Activated T-helper 17 cell treated with anti-CD3 and anti-CD28 coated beads, Interleukin-2, amount 50 U/mL, for 72 hours (primary cell): Measurements from ENCODE around the gene UBR2. TPM values are rescaled to one million over a fixed set of nuclear protein-coding genes. Genes with fewer than 3 reads are reported as not detected.
"Not testable (repeated sequence)": the region's sequence is repeated elsewhere in the genome, so short reads cannot be mapped to it uniquely, and the experiment has no call there.

Source experiments
- ATAC-seq: fragments of 150-1000 bp; cut with Tn5 transposase; replicated peaks from 2 replicates; pipeline ENCODE4 v1.10.0; 2021; ENCODE audit warnings: mild to moderate bottlenecking, moderate library complexity
- H3K27ac Mint-ChIP-seq: one replicate; pipeline ENCODE4 v1.8.0; 2022; ENCODE audit warnings: mixed read lengths
- H3K27me3 Mint-ChIP-seq: one replicate; pipeline ENCODE4 v1.8.0; 2022; ENCODE audit warnings: mixed read lengths
- H3K36me3 Mint-ChIP-seq: one replicate; pipeline ENCODE4 v1.8.0; 2022; ENCODE audit warnings: low read depth, mild to moderate bottlenecking, mixed read lengths
- H3K4me1 Mint-ChIP-seq: one replicate; pipeline ENCODE4 v1.8.0; 2022; ENCODE audit warnings: mixed read lengths
- H3K4me3 Mint-ChIP-seq: one replicate; pipeline ENCODE4 v1.8.0; 2022; ENCODE audit warnings: mild to moderate bottlenecking, mixed read lengths
- H3K9me3 Mint-ChIP-seq: one replicate; pipeline ENCODE4 v1.8.0; 2022; ENCODE audit warnings: mixed read lengths
- total RNA-seq, 2 donors: library from RNA; stranded (reverse); gene quantifications; one replicate each; pipeline ENCODE4 v1.2.3, GENCODE V29; 2022

Gene UBR2
- total RNA-seq, 2 donors from 2014 or later: 30.0 to 36.6 TPM

DNA sequence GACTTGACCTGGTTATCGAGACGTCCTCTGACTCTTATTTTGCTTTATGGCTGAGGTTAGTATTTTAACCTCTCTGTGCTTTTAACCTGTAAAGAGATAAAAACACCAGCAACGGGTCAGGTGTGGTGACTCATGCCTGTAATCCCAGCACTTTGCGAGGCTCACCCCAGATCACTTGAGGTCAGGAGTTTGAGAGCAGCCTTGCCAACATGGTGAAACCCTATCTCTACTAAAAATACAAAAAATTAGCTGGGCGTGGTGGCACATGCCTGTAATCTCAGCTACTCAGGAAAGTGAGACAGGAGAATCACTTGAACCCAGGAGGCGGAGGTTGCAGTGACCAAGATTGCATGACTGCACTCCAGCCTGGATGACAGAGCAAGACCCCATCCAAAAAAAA, 110.5 kb downstream of the UBR2 start:
- not testable (repeated sequence) for H3K4me1 Mint-ChIP-seq, ATAC-seq, H3K4me3 Mint-ChIP-seq, H3K9me3 Mint-ChIP-seq, H3K27ac Mint-ChIP-seq, H3K27me3 Mint-ChIP-seq
- peaks cover 100% of the 10 kb centered on the region for H3K36me3 Mint-ChIP-seq

DNA sequence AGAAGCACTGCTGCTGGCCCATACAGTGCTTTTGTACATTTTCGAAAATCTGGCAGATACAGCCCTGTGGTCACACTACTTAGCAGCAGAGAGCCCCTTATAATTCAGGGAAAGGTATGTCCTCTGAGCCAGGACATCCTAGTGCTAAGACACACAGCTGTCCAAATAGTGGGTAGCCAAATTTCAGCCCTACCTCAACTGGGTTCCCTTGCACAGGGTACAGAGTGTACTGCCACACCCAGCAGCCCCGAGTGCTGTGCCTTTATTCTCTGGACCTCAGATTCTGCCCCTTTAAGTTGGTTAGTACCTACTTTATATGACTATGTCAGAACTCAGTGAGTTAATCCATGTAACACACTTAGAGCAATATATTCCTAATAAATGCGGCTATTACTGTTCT, 111.0 kb downstream of the UBR2 start:
- peaks cover 9% of the 10 kb centered on the region for H3K4me1 Mint-ChIP-seq
- peaks cover 100% of the 10 kb centered on the region for H3K36me3 Mint-ChIP-seq
- no peaks in the 10 kb centered on the region for H3K9me3 Mint-ChIP-seq
- no peak for ATAC-seq
- no peak overlapping the region for H3K27ac Mint-ChIP-seq
- no peak overlapping the region for H3K4me3 Mint-ChIP-seq
- no peaks in the 10 kb centered on the region for H3K27me3 Mint-ChIP-seq

GRCh38 chr6:42679358-42679757, 115.5 kb downstream of the UBR2 start:
- Mint-ChIP-seq H3K4me3 (no peak overlapping the region), H3K36me3 (peaks cover 100% of the 10 kb centered on the region), H3K4me1 (no peaks in the 10 kb centered on the region), H3K27me3 (no peaks in the 10 kb centered on the region), H3K27ac (no peak overlapping the region), H3K9me3 (no peaks in the 10 kb centered on the region)
- ATAC-seq: no peak

- no peak for ATAC-seq
- Mint-ChIP-seq H3K9me3 (no peaks in the 10 kb centered on the region), H3K27ac (peak overlapping the region; percentile 1), H3K4me1 (peaks cover 5% of the 10 kb centered on the region), H3K27me3 (no peaks in the 10 kb centered on the region), H3K4me3 (no peak overlapping the region), H3K36me3 (peaks cover 94% of the 10 kb centered on the region)
Observed at GRCh38 chr6:42688281-42688680, 124.5 kb downstream of the UBR2 start.

DNA sequence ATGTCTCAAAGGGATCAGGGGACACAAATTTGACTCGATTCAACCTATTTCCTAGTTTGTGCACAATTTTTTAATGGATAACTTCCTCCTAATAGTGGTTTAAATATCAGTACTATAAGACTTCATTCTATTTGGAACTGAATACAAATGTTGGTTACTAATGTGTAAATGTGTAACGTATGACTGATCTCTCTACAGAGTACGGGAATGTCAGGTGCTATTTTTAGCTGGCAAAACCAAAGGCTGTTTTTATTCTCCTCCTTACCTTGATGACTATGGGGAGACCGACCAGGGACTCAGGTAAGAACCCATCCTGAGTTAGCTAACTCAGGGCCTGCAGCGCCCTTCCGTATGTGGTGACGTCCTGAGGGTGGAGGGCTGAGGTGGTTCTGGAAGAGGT, 125.5 kb downstream of the UBR2 start:
- no peak overlapping the region for H3K4me3 Mint-ChIP-seq
- no peak overlapping the region for H3K27ac Mint-ChIP-seq
- no peaks in the 10 kb centered on the region for H3K27me3 Mint-ChIP-seq
- no peak for ATAC-seq
- H3K9me3 Mint-ChIP-seq: no peaks in the 10 kb centered on the region
- peaks cover 94% of the 10 kb centered on the region for H3K36me3 Mint-ChIP-seq
- H3K4me1 Mint-ChIP-seq: peaks cover 11% of the 10 kb centered on the region

DNA sequence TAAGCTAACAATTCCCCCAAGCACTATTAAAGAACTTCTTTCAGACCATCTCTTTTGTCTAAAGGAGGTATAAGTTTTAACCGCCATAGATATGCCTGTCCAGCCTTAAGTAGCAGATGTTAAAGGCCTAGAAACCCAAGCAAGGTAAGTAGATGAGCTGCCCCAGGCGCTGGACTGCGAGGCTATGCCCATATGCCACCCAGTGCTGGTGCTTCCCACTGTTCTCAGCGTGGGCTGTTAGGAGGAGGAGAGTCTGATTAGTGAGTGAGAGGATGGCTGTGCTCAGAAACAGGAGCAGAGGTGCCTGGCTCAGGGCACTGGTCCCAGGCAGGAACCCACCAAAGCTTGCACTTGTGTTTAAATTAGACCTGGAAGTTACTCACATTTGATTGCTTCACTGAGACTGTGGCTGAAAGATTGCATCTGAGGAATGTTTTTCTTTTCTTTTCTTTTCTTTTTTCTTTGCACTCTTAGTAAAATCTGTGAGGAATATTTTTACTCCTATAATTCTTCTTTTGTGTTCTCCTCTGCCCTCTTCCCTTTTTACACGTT, 126.4 kb downstream of the UBR2 start:
- no peaks in the 10 kb centered on the region for H3K9me3 Mint-ChIP-seq
- H3K4me3 Mint-ChIP-seq: no peak overlapping the region
- ATAC-seq: no peak

DNA sequence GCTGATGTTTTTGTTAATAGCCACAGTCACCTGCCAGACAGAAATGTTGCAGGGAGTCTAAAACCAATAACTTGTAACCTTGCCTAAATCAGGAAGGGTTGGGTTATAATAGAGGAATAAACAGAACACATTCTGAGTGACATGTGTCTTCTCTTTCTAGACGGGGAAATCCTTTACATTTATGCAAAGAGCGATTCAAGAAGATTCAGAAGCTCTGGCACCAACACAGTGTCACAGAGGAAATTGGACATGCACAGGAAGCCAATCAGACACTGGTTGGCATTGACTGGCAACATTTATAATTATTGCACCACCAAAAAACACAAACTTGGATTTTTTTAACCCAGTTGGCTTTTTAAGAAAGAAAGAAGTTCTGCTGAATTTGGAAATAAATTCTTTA, 127.0 kb downstream of the UBR2 start:
- Mint-ChIP-seq H3K36me3 (peaks cover 90% of the 10 kb centered on the region), H3K4me1 (peaks cover 11% of the 10 kb centered on the region), H3K27ac (peak overlapping the region; percentile 29), H3K27me3 (no peaks in the 10 kb centered on the region), H3K4me3 (no peak overlapping the region), H3K9me3 (no peaks in the 10 kb centered on the region)
- no peak for ATAC-seq

More for the DNA sequence above, 126.4 kb downstream of the UBR2 start:
- Mint-ChIP-seq H3K27me3 (no peaks in the 10 kb centered on the region), H3K36me3 (peaks cover 94% of the 10 kb centered on the region), H3K27ac (peak overlapping the region; percentile 29), H3K4me1 (peaks cover 11% of the 10 kb centered on the region)

DNA sequence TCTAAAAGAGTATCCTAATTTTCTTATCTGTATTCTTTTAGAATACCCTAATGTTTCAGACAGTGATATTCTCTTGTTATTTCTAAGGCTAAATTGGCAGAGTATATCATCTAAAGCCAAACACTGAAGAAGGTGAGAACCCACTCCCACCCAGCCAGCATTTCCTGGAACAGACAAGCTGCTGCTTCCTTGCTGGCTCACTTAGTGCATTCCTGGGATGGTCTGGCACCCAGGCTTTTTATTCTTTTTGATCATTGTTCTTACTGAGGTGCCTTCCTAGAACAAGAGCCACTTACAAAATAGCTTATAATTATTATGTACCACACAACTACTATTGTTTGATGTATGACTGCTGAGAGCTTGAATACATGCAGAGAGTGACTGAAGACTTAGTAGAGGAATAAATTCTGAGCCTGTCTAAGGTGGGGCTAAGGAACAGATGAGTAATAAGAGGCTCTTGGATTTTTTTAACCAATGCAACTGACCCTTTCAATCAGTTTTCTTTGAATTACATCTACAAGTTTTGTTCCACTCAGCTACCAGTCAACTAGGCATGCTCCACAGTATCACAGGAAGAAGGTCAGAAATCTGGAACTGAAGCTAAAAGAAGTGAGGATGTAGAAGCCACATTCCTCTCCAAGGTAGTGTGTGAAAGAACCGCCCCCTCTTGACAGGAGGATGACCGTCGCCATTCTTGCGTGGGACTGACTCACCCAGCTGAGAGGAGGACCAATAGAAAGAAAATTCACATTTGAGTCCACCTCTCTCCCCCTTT, 128.5 kb downstream of the UBR2 start:
- Mint-ChIP-seq H3K4me1 (peaks cover 11% of the 10 kb centered on the region), H3K27ac (peak overlapping the region; percentile 71), H3K9me3 (no peaks in the 10 kb centered on the region), H3K27me3 (no peaks in the 10 kb centered on the region), H3K36me3 (peaks cover 81% of the 10 kb centered on the region), H3K4me3 (no peak overlapping the region)
- peak; percentile 55 for ATAC-seq

DNA sequence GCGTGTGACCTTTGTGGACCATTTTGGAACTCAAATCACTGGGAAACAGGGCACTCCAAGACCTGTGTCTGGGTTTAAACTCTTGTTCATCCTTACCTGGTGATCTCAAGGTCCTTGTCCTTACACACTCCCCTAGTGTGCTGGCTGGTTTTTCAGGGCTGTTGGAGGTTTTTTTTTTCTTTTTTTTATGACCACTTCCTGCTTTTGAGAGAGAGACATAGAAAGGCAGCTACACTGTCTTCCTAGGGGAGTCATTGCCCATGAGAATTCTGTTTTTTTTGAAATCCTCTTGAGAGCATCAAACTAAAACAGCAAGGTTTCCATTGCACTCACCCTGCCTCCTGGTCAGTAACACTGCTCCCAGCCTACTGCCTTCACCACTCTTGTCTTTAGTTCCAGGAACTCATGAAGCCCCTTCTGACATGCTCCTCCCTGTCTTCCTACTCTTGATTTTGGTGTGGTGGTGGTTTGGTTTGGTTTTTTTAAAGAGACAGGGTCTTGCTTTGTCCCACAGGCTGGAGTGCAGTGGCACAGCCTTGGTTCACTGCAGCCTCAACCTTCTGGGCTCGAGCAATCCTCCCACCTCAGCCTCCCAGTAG, 130.0 kb downstream of the UBR2 start:
- no peaks in the 10 kb centered on the region for H3K9me3 Mint-ChIP-seq
- peak overlapping the region; percentile 71 for H3K27ac Mint-ChIP-seq
- ATAC-seq: no peak
- no peak overlapping the region for H3K4me3 Mint-ChIP-seq
- peaks cover 11% of the 10 kb centered on the region for H3K4me1 Mint-ChIP-seq
- H3K36me3 Mint-ChIP-seq: peaks cover 66% of the 10 kb centered on the region
- H3K27me3 Mint-ChIP-seq: no peaks in the 10 kb centered on the region

- H3K27ac Mint-ChIP-seq: no peak overlapping the region
- no peak for ATAC-seq
- no peaks in the 10 kb centered on the region for H3K27me3 Mint-ChIP-seq
- H3K4me3 Mint-ChIP-seq: no peak overlapping the region
- H3K36me3 Mint-ChIP-seq: peaks cover 59% of the 10 kb centered on the region
- H3K4me1 Mint-ChIP-seq: peaks cover 11% of the 10 kb centered on the region
- H3K9me3 Mint-ChIP-seq: no peaks in the 10 kb centered on the region
Observed at GRCh38 chr6:42694586-42694985, 130.8 kb downstream of the UBR2 start.

- Mint-ChIP-seq H3K4me1 (peaks cover 11% of the 10 kb centered on the region), H3K4me3 (no peak overlapping the region), H3K9me3 (no peaks in the 10 kb centered on the region), H3K36me3 (peaks cover 37% of the 10 kb centered on the region), H3K27me3 (no peaks in the 10 kb centered on the region), H3K27ac (no peak overlapping the region)
- ATAC-seq: no peak
Observed at GRCh38 chr6:42696526-42697267, 132.9 kb downstream of the UBR2 start.

- H3K36me3 Mint-ChIP-seq: peaks cover 32% of the 10 kb centered on the region
- no peaks in the 10 kb centered on the region for H3K9me3 Mint-ChIP-seq
- no peak overlapping the region for H3K27ac Mint-ChIP-seq
- H3K4me3 Mint-ChIP-seq: no peak overlapping the region
- H3K27me3 Mint-ChIP-seq: no peaks in the 10 kb centered on the region
- peaks cover 11% of the 10 kb centered on the region for H3K4me1 Mint-ChIP-seq
- ATAC-seq: no peak
Observed at GRCh38 chr6:42697268-42697655, 133.4 kb downstream of the UBR2 start.

GRCh38 chr6:42698217-42698616, 134.4 kb downstream of the UBR2 start:
- Mint-ChIP-seq H3K36me3 (peaks cover 22% of the 10 kb centered on the region), H3K4me1 (peaks cover 6% of the 10 kb centered on the region), H3K27ac (no peak overlapping the region), H3K4me3 (no peak overlapping the region), H3K9me3 (no peaks in the 10 kb centered on the region), H3K27me3 (no peaks in the 10 kb centered on the region)
- no peak for ATAC-seq

GRCh38 chr6:42702200-42702599, 138.4 kb downstream of the UBR2 start:
- no peak overlapping the region for H3K4me3 Mint-ChIP-seq
- no peaks in the 10 kb centered on the region for H3K27me3 Mint-ChIP-seq
- no peak overlapping the region for H3K27ac Mint-ChIP-seq
- H3K4me1 Mint-ChIP-seq: no peaks in the 10 kb centered on the region
- no peaks in the 10 kb centered on the region for H3K36me3 Mint-ChIP-seq
- ATAC-seq: peak; percentile 46
- no peaks in the 10 kb centered on the region for H3K9me3 Mint-ChIP-seq

DNA sequence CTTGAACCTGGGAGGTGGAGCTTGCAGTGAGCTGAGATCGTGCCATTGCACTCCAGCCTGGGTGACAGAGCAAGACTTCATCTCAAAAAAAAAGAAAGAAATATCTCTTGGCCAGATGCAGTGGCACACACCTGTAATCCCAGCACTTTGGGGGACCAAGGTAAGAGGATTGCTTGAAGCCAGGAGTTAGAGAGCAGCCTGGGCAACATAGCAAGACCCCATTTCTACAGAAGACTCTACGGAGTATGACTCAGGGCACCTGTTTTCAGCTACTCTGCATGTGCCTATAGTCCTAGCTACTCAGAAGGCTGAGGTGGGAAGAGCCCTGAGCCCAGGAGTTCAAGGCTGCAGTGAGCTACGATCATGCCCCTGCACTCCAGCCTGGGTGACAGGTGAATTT, 139.0 kb downstream of the UBR2 start:
- H3K9me3 Mint-ChIP-seq, H3K4me1 Mint-ChIP-seq, H3K36me3 Mint-ChIP-seq, ATAC-seq, H3K27me3 Mint-ChIP-seq, H3K27ac Mint-ChIP-seq, H3K4me3 Mint-ChIP-seq: not testable (repeated sequence)
